Dedifferentiated amniotic fluid mesenchymal stem cell (primary cell): ENCODE data around the gene MED26.
"Not testable (repeated sequence)": the region's sequence is repeated elsewhere in the genome, so short reads cannot be mapped to it uniquely, and the experiment has no call there.

Source experiments
- DNase-seq: peaks from one replicate; pipeline ENCODE4 v3.0.0-alpha.2; 2016; ENCODE audit errors: extremely low spot score

MED26 gene

DNA sequence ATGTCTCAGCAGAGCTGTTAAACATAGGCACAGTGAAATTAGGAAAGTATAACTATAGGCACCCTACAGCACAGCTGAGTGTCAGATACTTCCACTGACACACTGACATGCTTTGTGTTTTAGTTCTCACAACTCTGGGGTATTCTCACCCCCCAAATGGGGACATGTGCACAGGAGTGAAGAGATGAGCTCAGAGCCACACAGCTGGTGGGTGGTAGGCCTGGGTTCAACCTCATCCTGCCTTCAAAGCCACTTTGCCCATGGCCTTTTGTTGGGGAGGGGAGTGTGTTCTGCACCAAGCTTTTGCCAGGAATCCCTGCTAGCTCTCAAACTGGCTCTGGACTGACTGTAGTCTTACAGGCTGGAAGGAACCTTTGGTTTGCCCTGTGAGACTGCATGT lies 54.1 kb downstream of the MED26 start:
- no peak for DNase-seq

DNA sequence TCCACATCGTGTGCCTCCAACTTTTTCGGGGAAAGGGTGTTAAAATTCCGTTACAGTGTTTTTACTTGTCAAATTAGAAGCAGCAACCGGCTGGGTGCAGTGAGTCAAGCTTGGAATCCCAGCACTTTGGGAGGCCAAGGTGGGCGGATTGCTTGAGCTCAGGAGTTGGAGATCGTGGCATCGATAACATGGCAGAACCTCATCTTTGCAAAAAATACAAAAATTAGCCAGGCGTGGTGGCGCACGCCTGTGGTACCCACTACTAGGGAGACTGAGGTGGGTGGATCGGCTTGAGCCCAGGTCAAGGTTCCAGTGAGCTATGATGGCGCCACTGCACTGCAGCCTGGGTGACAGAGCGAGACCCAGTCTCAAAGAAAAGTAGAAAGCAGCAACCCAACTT lies 54.7 kb downstream of the MED26 start:
- DNase-seq: no peak

DNA sequence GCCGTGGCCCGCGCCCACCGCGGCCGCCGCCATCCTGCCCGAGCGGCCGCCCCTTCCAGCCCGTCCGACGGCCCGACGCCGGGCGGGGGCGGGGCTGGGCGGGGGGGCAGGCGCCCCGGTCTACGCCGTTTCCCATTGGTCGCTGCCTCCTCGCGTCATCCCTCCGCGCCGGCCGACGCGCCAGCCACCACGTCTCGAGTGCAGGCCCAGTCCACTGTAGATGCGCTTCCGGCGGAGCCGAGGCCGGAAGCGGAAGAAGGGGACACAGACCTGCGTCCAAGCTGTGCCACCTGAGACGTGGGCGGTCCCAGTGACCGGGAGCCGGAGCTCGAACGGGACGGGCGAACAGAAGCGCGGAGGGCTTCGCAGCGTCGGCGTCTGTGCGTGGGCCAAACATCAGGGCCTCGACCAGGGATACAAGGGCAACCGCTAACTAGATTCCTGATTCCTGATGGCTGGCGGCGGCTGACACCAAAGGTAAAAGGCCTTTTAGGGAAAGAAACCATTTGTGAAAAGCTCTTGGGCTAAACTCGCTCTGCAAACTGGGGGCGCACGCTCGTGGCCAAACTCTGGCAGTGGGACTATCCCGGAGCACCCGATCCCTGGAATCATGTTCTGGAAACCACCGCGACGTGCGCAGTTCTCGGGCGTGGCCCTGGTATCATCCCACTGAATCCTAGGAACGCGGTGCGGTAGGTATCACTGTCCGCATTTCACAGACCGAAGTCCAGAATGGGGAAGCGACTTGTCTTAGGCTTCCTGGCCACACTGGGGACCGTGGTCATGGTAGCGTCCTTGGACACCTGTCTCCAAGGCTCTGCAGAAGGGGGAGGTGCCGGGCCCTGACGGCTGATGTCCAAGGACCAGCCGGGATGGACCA lies 55.4 kb downstream of the MED26 start, which contains the start of gene SLC35E1:
SLC35E1 (minus strand) TSS at position 84 of the 880 bp plus-strand sequence; CDS start at position 33, 51 bp downstream.
- peak; percentile 96 for DNase-seq

DNA sequence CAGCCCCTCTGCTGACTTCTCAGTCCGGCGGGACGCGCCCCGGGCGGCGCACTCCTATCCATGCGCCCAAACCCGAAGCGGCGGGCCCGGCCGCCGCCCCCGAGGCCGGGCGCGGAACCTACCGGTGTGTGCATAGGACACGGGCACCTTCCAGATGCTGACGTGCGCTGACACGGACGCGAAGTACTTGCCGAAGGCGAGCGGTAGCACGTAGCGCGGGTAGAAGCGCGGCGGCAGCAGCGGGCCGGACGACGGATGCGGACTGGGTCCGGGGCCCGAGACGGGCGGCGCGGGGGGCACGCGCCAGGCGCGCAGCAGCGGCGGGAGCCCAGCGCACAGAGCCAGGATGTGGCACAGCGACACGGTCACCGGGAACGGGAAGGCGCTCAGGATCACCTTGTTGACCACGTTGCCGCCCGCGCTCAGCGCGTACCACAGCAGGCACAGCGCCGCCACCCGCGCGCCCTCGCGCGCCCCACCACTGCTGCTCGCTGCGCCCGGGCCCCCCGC lies 56.1 kb downstream of the MED26 start:
- DNase-seq: no peak

DNA sequence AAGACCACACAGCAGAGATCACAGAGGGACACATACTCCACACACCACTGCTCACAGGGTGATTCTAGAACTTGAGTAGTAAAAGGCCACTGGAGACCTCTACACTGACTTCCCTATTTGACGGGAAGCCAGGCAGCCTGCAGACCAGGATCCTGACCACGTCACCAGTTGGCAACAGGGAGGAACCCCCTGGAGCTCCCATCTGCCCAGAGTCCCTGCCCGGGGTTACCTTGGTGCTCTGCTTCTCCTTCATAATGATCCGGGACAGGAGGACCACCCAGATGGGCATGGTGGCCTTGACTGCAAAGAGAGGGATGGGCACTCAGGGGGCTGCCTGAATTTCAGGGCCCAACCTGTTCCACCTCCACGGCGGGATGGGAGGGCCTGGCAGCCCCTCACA lies 56.7 kb downstream of the MED26 start:
- DNase-seq: no peak

DNA sequence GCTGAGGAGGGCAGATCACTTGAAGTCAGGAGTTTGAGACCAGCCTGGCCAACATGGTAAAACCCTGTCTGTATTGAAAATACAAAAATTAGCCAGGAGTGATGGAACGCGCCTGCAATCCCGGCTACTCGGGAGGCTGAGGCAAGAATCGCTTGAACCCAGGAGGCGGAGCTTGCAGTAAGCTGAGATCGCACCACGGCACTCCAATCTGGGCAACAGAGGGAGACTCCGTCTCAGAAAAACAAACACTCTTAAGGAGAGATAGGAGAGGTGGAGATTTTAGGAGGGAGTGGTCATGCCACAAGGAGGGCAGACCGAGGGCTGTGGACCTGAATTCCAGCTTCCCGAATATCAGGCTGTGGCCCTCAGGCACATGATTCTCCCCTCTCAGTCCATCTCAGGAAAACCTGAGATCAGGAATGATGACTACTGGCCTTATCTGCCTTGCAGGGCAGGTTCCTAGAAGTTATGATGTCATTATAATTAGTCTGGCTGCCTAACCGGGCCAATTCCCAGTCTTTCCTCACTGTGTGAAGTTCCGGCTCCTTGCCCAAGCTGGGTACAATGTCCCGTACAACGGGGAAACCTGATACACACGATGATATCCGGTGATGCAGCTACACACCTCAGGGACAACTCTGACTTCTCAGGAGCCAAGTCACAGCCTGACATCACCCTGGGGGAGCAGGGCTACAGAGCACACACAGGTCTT lies 58.2 kb downstream of the MED26 start:
- no peak for DNase-seq

DNA sequence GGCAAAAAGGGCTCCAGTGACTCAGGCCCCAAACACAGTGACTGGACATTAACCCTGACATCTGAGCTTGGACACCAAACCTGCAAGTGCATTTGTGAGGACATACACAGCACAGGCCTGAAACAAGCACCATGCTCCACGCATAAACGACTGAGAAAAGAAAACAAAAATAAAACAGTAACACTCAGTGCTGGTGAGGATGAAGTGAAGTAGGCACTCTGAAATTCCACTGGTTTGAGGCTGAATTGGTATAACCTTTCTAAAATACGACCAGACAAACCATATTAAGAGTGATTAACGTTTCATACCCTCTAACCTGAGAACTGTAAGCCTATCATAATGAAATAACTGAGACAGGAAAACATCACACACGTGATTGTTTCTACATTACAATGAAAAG lies 61.3 kb downstream of the MED26 start:
- no peak for DNase-seq

DNA sequence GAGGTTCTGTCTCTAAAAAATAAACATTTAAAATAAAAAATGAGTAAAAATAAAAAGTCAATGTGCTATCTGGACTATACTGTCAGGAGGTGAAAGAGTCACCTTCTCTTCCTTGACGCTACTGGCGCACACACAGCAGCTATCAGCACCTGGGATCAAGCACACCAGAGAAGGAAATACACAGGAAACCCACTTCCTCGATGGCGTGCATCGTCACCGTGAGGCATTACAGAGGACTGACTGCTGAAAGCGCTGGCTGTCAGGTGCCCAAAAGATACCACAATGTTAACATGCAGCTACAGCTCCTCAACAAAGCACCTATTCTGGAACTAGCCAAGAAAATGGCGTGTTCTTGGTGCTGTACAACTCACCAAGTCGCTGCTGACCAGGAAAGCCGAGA lies 61.8 kb downstream of the MED26 start:
- no peak for DNase-seq

DNA sequence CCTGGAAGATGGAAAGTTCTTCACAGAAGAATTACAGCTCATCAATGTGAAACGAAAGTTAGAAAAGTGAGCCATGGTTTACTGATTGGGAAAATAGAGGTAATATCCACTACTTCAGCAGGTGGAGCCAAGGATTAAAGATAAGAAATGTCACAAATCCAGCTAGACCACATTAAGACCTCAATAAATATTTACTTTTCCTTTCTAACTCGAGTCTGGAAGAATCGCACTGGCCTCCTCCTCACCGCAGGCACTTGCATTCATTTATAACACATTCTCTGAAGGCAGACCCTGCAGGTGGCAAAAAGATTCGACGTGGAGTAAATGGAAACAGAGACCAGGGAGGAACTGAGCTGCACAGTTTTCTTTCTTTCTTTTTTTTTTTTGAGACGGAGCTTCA lies 63.2 kb downstream of the MED26 start:
- no peak for DNase-seq

DNA sequence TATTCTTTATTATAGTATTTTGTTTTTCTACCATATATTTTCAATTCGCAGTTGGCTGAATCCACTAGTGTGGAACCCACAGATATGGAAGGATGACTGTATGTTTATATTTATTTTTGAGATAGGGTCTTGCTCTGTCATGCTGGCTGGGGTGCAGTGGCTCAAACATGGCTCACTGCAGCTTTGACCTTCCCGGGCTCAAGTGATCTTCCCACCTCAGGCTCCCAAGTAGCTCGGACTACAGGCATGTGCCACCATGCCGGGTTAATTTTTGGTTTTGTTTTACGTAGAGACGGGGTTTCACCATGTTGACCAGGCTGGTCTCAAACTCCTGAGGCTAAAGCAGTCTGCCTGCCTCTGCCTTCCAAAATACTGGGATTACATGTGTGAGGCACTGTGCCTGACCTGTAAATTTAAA lies 65.4 kb downstream of the MED26 start:
- no peak for DNase-seq

DNA sequence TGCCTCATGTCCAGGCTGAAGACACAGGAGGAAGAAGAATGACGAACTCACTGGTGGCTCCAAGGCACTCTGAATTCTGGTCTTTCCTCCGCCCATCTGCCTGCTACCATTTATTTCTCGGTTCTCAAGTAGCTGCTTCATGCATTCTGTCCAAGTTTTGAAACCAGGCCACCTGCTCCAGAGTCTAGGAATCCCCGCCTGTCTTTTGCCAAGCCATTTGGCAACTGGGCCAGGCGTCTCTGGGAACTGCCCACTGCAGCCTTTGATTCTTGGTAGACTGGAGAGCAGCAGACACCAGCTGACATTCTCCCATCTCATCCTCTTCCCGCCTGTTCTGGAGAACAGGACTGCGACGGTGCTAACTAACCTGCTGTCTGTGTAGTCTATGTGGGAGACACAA lies 66.6 kb downstream of the MED26 start:
- DNase-seq: no peak

DNA sequence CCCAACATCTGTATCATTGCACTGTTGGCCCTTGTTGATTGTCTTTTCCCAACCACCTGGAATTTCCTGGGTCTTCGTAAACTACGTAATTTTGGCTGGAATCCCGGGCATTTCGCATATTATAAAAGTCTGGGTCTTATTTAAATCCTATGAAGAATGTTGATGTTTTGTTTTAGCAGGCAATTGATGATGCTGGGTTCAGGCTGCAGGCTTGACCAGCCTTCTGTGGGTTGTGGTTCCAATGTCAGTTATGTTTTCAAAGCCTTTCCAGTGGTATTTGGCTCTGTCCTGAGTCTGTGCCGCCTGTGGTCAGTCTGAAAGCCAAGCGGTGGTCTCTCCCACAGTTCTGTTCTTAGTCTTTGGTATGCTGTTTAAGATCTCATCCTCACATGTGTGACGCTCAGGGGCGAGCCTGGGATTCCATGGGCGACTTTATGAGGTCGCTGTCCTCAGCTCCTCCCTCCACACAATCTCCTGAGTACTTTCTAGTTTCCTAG lies 68.2 kb downstream of the MED26 start:
- no peak for DNase-seq

DNA sequence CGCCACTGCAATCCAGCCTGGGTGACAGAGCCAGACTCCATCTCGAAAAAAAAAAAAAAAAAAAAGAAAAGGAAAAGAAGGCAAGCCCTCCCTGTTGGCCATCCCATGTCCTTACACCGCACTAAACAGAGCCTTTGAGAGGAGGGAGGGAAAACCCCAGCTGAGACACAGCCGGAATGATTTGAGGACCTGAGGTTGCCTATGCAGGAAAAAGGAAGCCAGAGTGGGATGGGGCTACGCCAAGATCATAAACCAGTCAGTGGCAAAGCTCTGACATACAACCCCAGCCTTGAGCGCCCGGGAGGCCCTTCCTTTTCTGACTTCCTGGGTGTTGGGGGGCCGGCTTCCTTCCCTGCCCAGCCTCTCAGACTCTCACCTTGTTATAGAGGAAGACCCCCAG lies 73.2 kb downstream of the MED26 start:
- DNase-seq: no peak

DNA sequence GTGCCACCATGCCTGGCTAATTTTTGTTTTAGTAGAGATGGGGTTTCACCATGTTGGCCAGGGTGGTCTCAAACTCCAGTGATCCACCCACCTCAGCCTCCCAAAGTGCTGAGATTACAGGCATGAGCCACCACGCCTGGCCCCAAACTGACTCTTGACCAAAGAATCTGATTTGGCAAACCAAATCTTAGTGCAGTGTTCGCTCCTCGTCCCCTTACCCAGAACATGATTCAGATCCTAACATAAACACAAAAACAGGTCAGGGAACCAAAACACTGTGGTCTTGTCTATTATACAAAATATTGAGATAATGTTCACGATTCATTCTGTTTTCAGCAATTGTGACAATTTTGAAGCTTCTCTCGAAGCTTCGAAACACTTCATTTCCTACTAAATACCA lies 76.1 kb downstream of the MED26 start:
- not testable (repeated sequence) for DNase-seq

DNA sequence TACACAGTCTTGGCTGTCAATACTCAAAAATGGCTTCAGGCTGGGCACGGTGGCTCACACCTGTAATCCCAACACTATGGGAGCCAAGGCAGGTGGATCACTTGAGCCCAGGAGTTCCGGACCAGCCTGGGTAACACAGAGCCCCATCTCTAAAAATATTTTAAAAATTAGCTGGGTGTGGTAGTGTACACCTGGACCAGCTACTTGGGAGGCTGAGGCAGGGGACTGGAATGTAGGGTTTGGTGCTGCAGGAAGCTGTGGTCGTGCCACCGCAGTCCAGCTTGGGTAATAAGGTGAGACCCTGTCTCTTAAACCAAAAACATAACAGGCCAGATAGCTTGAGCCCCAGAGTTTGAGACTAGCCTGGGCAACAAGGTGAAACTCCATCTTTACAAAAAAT lies 79.0 kb downstream of the MED26 start:
- DNase-seq: no peak

DNA sequence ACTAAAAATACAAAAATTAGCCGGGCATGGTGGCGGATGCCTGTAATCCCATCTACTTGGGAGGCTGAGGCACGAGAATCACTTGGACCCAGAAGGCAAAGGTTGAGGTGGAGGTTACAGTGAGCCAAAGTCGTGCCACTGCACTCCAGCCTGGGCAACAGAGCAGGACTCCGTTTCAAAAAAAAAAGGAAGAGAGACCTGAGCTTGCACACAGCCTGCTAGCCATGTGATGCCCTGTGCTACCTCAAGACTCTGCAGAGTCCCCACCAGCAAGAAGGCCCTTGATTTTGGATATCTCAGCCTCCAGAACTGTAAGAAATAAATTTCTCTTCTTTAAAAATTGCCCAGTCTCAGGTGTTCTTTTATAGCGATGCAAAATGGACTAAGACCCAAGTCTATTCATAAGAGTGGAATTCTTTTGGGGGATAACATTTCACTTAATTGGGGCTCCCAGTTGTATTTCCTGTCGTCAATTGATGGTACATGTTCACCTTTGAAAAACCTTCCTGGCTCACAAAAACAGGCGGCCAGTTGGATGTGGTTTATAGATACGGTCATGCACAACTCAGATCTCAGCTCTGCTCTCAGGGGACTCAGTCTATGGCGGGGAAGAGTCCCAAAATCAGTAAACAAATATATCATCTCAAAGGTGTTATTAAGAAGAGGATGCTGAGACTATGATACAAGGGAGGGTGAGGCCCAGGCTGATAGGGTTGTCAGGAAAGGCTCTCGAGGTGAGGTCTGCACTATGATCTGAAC lies 83.4 kb downstream of the MED26 start:
- no peak for DNase-seq

DNA sequence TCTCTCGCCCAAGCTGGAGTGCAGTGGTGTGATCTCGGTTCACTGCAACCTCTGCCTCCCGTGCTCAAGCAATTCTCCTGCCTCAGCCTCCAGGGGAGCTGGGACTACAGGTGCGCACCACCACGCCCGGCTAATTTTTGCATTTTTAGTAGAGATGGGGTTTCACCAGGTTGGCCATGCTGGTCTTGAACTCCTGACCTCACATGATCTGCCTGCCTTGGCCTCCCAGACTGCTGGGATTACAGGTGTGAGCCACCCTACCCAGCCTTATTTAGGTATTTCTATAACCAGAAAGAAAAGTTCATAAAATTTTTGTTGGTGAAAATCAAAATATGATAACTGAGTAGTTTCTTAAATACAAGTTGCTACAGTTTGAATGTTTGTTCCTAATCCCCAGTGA lies 84.3 kb downstream of the MED26 start:
- not testable (repeated sequence) for DNase-seq

DNA sequence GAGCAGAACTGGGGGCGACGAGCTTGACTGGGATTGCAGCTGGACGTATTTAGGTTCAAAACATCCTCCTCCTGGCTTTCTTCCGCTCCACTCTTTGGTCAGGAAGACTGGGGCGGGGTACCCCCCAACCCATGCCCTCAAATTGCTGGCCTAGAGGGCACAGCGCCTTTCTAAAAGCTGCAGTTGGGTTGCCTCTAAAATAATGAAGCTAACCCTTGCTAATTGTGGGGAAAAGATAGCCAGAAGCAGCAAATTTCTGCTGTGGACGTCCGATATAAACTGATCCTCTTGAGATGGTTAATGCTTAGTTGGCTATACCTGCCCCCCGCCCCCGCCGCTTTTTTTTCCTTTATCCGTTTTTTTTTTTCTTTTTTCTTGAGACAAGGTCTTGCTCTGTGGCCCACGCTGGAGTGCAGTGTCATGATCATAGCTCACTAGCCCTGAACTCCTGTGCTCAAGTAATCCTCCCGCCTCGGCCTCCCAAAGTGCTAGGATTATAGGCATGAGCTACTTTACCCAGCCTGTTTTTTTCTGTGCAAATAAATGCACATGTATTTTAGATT lies 85.0 kb downstream of the MED26 start:
- DNase-seq: no peak

DNA sequence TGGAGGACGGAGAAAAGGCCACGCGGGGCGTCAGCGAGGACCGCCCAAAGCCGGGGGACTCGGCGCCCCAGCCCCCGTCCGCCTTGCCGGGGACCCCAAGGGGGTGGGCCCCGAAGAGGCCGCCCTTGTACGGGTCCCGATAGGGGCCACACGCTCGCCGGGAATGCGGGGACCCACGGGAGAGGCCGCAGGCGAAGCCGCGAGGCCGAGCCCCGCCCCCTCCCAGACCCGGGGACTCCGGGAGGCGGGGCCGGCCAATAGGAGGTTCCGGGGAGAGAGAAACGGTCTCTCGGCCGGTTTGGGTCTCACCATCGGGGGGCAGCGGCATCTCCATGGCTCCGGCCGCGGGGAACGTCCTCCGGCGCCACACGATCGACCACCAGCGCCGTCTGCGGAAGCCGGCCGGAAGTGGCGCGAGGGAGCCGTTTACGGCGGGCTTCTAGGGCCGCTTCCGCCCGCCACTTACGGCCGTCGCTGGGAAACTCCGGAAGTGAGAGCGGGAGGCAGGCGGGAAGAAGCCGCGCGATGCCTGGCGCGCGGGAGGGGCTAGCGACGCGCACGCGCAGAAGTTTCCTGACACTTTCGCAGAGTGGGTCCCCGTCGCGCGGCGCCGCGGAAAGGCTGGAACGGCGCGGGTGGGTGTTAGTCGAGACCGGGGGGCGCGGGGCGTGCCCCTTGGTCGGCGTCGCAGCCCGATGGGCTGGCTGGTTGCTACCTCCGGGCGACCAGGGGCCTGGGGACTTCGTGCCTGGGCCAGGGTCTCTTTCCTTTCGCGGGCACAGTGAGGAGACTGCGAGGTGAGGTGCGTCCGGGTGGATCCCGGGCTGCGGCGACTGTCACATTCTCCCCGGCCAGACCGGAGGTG lies 85.7 kb downstream of the MED26 start, which contains the start of gene CHERP:
CHERP (minus strand) TSS at position 393 of the 865 bp plus-strand sequence; CDS start at position 334, 59 bp downstream.
- peak; percentile 92 for DNase-seq

DNA sequence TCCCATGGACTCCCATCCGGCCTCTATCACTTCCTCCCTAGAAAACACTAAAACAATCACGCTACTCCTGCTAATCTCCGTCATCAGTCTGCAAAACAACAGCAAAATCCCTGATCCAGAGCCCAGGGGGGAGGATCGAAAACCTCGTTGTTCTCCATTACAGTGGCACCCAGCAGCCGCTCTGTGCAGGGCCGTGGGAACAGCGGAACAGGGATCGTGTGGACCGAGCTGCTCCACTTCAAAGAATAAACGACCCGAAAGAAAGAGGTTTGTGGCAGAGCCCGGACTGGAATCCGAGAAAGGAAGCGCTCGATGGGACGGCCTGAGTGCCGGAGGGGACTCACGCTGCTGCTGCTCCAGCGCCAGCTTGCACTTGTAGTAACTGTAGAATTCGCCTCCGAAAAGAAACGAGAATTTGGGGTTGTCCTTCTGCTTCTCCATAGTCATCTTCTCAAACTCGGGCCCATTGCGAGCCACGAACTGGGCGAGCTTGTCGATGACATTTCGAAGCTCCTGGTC lies 86.4 kb downstream of the MED26 start:
- peak; percentile 15 for DNase-seq
